ENCODE measurements around the gene TLNRD1.
A peak's percentile ranks its signal among the peaks of the same experiment; 100 is the strongest.

TLNRD1 gene

GRCh38 chr15:81023483-81024264 is 23.0 kb downstream of the TLNRD1 start:
- no peak for DNase-seq
- H3K4me1 Mint-ChIP-seq: peaks cover 37% of the 10 kb centered on the region
- H3K27ac Mint-ChIP-seq: peak overlapping the region; percentile 51

GRCh38 chr15:81024265-81024872 is 23.6 kb downstream of the TLNRD1 start:
- H3K9me3 Mint-ChIP-seq: peaks cover 7% of the 10 kb centered on the region
- H3K4me1 Mint-ChIP-seq: peaks cover 37% of the 10 kb centered on the region
- H3K36me3 Mint-ChIP-seq (ENCODE audit: low read depth): no peaks in the 10 kb centered on the region
- no peaks in the 10 kb centered on the region for H3K27me3 Mint-ChIP-seq (ENCODE audit: low read depth, poor library complexity)
- DNase-seq: no peak
- TF ChIP-seq CTCF (IDR thresholded peaks at IDR 0.05): no peak
- peak overlapping the region; percentile 51 for H3K27ac Mint-ChIP-seq
- no peak overlapping the region for H3K4me3 Mint-ChIP-seq

More at GRCh38 chr15:81023483-81024264, 23.0 kb downstream of the TLNRD1 start:
- peaks cover 3% of the 10 kb centered on the region for H3K9me3 Mint-ChIP-seq
- no peak for TF ChIP-seq CTCF (IDR thresholded peaks at IDR 0.05)
- H3K4me3 Mint-ChIP-seq: no peak overlapping the region
- no peaks in the 10 kb centered on the region for H3K27me3 Mint-ChIP-seq (ENCODE audit: low read depth, poor library complexity)
- no peaks in the 10 kb centered on the region for H3K36me3 Mint-ChIP-seq (ENCODE audit: low read depth)

GRCh38 chr15:81024936-81025335 is 24.2 kb downstream of the TLNRD1 start:
- Mint-ChIP-seq H3K9me3 (peaks cover 12% of the 10 kb centered on the region), H3K36me3 (ENCODE audit: low read depth) (no peaks in the 10 kb centered on the region), H3K4me1 (peaks cover 37% of the 10 kb centered on the region), H3K4me3 (no peak overlapping the region), H3K27me3 (ENCODE audit: low read depth, poor library complexity) (no peaks in the 10 kb centered on the region), H3K27ac (no peak overlapping the region)
- DNase-seq: no peak
- no peak for TF ChIP-seq CTCF (IDR thresholded peaks at IDR 0.05)

- H3K4me1 Mint-ChIP-seq: peaks cover 37% of the 10 kb centered on the region
- DNase-seq: no peak
- no peaks in the 10 kb centered on the region for H3K27me3 Mint-ChIP-seq (ENCODE audit: low read depth, poor library complexity)
- H3K9me3 Mint-ChIP-seq: peaks cover 18% of the 10 kb centered on the region
- no peaks in the 10 kb centered on the region for H3K36me3 Mint-ChIP-seq (ENCODE audit: low read depth)
- peak overlapping the region; percentile 40 for H3K27ac Mint-ChIP-seq
- no peak overlapping the region for H3K4me3 Mint-ChIP-seq
- no peak for TF ChIP-seq CTCF (IDR thresholded peaks at IDR 0.05)
Measured at GRCh38 chr15:81025721-81026370, 25.1 kb downstream of the TLNRD1 start.

- peaks cover 18% of the 10 kb centered on the region for H3K9me3 Mint-ChIP-seq
- H3K27me3 Mint-ChIP-seq (ENCODE audit: low read depth, poor library complexity): no peaks in the 10 kb centered on the region
- H3K4me3 Mint-ChIP-seq: no peak overlapping the region
- H3K4me1 Mint-ChIP-seq: peaks cover 37% of the 10 kb centered on the region
- no peak for TF ChIP-seq CTCF (IDR thresholded peaks at IDR 0.05)
- no peaks in the 10 kb centered on the region for H3K36me3 Mint-ChIP-seq (ENCODE audit: low read depth)
- no peak for DNase-seq
- no peak overlapping the region for H3K27ac Mint-ChIP-seq
Measured at GRCh38 chr15:81026836-81027599, 26.3 kb downstream of the TLNRD1 start.
